NCI-H748 (cell line): ENCODE results near the gene SNTG2.
"Not testable (repeated sequence)": the region's sequence is repeated elsewhere in the genome, so short reads cannot be mapped to it uniquely, and the experiment has no call there.

Source experiments
- DNase-seq: peaks from one replicate; lab custom pipeline; 2025; ENCODE audit not compliant: unreplicated experiment; lab: John Stamatoyannopoulos, UW

Gene SNTG2

GRCh38 chr2:950080-950966 lies at the start of gene SNTG2:
Gene SNTG2 (plus strand): TSS chr2:950849. CDS start chr2:950997, 148 bp downstream.
- peak; percentile 67 for DNase-seq

GRCh38 chr2:902584-902983 lies 48.1 kb upstream of the SNTG2 start:
- DNase-seq: no peak

- peak; percentile 6 for DNase-seq
Measured at GRCh38 chr2:903223-903900, 47.3 kb upstream of the SNTG2 start.

- no peak for DNase-seq
Measured at GRCh38 chr2:904246-905024, 46.2 kb upstream of the SNTG2 start.

- peak; percentile 21 for DNase-seq
Measured at GRCh38 chr2:905091-905832, 45.4 kb upstream of the SNTG2 start.

- DNase-seq: no peak
Measured at GRCh38 chr2:905833-906140, 44.9 kb upstream of the SNTG2 start.

GRCh38 chr2:907706-908105 lies 42.9 kb upstream of the SNTG2 start:
- no peak for DNase-seq

GRCh38 chr2:908568-908967 lies 42.1 kb upstream of the SNTG2 start:
- no peak for DNase-seq

GRCh38 chr2:909764-910379 lies 40.8 kb upstream of the SNTG2 start:
- DNase-seq: not testable (repeated sequence)

GRCh38 chr2:910698-911097 lies 40.0 kb upstream of the SNTG2 start:
- no peak for DNase-seq

GRCh38 chr2:915979-916378 lies 34.7 kb upstream of the SNTG2 start:
- DNase-seq: no peak

GRCh38 chr2:916935-917334 lies 33.7 kb upstream of the SNTG2 start:
- no peak for DNase-seq

GRCh38 chr2:919672-920071 lies 31.0 kb upstream of the SNTG2 start:
- DNase-seq: no peak

GRCh38 chr2:920573-920972 lies 30.1 kb upstream of the SNTG2 start:
- no peak for DNase-seq

- DNase-seq: no peak
Measured at GRCh38 chr2:920999-921398, 29.6 kb upstream of the SNTG2 start.

- no peak for DNase-seq
Measured at GRCh38 chr2:922185-922584, 28.5 kb upstream of the SNTG2 start.

GRCh38 chr2:923832-924601 lies 26.6 kb upstream of the SNTG2 start:
- no peak for DNase-seq

- no peak for DNase-seq
Measured at GRCh38 chr2:924701-925100, 25.9 kb upstream of the SNTG2 start.

GRCh38 chr2:925309-925708 lies 25.3 kb upstream of the SNTG2 start:
- no peak for DNase-seq

- DNase-seq: no peak
Measured at GRCh38 chr2:925711-926110, 24.9 kb upstream of the SNTG2 start.
